GM21381 (cell line): Measurements from ENCODE around the gene LPP.

Experiments
- ATAC-seq: cut with Tn5 transposase; IDR thresholded peaks from one replicate; pipeline ENCODE4 v1.9.1; 2021; ENCODE audit warnings: mild to moderate bottlenecking, moderate library complexity; ENCODE audit not compliant: unreplicated experiment

Gene LPP

DNA sequence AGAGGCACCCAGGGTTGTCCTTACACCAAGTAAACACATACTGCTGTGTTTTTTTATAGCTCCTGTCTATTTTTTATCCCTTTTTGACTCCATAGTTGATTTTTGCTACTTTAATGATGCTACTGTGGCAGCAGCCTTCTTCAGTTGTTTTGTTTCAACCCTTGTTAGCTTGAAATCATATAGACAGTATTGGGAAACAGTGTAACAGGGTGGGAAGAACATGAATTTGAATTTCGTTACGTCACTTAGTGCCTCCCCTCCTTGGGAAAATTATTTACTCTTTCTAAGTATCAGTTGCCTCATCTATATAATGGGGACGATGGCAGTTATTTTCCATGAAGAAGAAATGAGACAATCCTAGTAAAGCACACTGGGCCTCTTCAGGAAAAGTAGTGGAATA is 608.0 kb downstream of the LPP start:
- ATAC-seq: no peak

DNA sequence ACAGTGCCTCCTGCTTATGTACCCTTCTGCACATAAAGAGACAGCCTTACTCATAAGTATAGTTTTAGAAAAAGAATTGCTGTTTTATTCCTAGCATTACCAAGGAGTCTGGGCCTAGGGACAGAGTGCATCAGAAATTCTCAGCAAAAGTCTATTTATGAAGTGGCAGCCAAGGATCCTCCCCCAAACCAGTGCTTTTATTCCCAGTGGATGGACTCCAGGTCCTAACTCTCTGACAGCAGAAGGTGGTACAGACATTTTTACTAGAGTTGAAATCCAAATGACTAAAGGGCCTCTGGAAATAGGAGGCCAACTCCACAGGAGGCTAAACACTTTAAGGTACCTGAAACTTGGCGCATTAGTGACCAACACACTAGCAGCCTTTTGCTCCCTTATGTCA is 610.7 kb downstream of the LPP start:
- ATAC-seq: no peak

DNA sequence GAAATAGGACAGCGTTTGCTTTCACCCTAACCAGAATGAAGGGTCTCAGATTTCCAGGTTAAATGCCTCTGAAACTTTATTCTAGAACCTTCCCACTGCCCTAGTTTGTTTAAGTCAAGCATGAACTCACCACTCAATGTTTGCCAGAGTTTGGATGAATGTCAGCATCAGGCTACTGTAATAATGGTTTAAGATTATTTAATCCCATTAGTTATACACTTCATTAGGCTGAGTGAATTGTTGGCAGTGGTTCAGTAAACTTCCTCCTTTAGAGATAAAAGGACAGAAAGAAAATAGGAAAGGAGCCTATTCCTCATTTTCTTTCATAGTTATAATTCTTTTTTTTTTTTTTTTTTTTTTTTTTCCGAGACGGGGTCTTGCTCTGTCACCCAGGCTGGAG is 615.9 kb downstream of the LPP start:
- ATAC-seq: no peak

DNA sequence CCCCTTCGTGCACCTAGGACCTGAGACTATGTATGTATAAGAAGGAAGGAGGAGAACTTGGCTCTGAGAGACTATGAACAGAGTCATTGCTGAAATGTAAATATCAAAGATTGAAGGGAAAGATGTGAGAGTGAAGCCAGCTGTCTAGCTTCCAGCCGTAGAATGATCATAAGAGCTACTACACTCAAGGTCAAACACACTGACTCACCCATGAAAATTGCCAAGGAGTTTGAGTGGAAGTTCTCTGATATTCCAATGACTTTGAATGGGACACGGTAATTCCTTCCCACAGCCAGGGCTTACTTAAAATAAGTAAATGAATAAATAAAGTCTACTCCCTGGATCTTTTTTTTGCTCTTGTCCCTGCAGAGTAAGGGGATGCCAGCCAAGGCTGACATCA is 618.9 kb downstream of the LPP start:
- no peak for ATAC-seq

DNA sequence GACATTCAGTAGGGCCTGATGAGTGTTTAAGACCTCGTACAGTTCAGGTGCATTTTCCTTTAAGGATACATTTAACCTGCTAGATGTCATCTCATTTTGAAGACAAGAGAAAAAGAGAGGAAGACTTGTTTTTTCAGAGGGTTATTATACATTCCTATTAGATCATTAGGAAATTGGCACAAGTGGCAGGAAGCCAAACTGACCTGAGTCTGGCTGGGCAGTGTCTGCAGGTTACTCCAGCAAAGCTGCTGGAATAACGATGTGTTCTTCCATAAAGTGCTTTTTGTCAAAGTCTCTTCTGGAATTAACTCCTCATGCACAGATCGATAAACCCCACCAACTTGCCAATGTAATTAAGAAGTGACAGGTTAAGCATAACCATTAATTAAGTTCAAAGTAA is 621.5 kb downstream of the LPP start:
- ATAC-seq: no peak

DNA sequence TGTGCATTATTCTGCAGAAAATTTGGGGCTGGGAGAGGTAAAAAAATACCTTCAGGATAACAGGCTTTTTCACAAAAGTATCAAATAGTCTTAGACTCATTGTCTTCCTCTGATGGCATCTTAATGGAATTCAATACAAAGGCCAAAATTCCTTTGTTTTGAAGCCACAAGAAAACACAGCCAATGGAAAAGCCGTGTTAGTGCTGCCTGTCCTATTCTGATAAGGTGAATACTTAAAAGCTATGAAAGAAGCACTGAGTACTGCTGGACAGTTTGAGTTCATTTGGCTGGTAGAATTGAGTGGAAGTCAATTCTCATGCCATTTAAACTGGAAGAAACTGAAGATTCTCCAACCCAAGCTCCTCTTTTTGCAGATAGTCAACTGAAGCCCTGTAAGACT is 622.5 kb downstream of the LPP start:
- ATAC-seq: no peak

DNA sequence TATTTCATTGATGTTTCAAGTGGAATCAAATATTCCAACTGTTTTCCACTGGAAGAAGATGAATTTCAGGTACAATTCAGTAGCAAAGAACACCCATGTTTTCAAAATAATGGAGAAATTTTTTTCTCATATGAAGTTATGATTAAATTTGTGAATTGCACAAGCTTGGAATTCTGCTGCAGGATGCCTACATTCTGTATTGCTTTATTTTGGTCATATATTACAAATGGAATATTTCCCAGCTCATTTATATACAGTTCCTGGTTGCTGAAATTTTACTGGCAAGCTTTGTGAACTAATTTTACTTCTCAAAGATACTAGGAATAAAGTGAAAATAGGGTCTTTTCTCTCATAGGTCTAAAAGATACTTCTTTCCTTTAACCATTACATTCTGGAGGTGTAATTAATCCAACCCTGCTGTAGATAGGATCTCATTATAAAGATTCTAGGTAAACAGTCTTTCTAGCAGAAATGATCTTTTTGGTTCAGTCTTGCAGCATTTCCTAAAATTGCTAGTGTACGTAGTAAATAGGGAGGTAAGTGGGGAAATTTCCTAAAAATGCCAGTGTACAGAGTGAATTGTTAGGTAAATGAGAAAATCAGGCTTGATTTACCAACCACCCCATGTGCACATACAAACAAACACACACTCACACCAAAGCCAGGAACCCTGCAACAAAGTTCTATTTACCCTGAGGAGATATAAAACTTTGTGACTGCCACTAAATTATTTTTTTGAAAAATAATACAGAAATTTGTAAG is 624.3 kb downstream of the LPP start:
- ATAC-seq: no peak

DNA sequence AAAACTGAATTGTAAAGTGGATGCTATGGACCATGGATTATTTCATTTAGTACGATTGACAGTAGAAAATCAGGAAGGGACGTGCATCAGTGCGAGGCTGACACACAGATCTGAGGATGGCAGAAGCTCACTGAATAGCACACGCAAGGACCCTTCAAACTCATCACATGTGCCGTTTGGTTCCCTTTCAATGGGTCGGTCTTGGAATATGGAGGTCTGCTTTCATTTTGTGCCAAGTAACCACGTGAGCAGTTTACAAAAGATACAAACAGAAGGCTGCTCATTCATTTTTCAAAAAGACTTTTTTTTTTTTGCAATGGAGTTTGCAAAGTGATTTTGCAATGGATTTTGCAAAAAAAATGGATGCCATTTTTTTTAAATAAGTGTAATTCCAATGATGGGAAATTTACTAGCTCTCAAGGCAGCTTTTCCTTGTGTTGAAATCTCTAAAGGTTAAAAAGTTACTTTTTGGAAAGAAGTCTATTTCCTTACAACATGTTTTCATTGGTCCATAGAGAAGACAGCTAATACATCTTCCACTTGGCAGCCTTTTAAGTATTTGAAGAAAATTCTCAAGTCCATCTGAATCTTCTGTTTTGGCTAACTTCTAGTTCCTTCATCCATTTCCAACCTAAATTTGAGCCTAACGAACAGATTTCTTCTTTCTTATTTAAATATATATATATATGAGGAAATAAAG is 625.5 kb downstream of the LPP start:
- no peak for ATAC-seq

DNA sequence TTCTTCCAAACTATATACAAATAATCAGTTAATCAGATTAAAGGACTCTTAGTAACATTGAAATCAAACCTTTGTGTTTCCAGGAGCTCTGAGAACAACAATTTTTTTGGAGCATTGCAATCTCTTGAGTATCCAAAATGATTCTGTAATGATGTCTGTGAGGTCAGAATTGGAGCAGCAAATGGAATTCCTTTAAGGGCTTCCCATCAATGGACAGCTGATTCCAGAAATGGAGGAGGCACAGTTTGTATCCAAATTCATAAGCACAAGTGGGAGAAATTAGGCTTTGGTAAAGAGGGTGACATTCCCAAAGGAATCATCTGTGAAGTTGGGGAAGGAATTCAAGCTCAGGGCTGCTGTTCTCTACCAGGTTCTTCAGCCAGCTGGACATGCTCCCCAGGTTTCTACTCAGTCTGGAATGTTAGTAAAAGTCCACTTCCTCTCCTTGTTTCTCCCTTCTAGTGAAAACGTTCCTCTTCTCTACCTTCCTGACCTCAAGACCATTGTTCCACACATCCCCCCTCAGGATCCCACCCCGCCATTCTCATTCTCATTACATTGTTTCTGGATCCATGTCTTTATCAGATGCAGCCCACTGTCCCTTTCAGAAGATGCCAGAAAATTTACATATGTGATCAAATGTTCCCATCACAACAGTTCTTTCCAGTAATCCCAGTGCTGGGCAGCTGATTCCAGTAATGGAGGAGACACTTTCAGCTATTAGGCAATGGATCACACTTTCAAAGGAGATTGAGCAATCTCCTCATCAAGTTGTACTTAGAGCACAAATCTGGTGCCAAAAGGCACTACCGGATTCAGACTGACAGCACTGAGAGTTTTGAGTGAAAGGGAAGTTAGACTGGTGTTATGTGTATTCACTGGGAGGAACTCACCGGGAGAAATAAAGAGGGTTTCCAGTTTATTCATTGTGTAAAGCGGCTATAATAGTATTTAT is 626.5 kb downstream of the LPP start:
- no peak for ATAC-seq

DNA sequence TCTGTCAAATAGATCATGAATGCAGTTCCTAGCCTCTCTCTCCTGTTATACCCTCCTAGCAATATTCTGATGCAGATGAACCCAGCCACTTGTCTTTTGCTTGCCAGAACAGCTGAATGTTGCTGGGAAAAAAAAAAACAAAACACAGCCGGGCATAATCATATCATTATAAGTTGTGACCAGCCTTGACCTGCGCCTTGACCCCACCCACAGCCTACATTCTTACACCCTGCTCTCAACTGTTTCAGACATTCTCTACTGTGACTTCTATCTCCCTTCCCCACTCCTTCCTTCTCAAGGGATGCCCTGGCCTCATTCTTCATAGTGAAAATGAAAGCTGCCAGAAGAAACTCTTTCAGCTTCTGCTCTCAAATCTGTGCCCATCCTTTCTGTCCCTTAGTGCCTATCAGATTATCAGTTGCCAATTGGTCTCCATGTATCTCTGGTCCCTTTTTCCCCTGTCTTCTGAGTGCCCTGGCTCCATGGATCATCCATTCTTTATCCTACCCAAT is 628.7 kb downstream of the LPP start:
- no peak for ATAC-seq

DNA sequence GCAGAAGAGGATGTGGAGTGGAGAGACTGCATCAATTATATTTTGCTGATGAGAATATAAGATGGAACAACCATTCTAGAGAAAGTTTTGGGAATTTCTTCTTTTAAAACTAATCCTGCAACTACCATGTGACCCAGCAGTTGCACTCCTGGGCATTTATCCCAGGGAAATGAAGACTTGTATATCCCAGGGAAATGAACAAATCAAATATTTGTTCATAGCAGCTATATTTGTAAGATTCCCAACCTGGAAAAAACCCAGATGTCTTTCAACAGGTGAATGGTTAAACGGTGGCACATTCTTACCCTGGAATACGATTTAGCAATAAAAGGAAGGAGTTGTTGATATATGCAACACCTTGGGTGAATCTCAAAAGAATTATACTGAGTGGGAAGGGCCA is 632.5 kb downstream of the LPP start:
- ATAC-seq: no peak

DNA sequence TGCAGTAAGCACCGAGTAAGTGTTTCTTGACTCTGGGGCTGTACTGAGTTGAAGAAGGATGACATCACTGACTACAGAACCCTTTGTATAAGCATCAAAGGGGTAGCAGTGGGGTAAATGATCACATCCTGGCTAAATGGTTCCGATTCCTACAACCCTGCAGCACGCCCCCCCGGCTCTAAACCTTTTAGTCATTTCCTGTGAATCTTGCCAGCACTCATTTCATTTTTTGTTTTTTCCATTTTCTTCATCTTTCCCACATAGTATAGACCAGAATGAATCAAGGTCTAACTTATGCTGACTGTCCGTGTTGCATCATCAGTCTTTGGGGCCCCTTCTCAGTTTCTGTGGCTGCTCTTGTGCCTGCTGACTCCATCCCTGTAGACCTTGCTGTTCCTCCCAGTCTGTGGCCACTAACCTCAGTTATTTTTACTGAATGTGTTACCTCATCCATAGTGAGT is 634.7 kb downstream of the LPP start:
- no peak for ATAC-seq

DNA sequence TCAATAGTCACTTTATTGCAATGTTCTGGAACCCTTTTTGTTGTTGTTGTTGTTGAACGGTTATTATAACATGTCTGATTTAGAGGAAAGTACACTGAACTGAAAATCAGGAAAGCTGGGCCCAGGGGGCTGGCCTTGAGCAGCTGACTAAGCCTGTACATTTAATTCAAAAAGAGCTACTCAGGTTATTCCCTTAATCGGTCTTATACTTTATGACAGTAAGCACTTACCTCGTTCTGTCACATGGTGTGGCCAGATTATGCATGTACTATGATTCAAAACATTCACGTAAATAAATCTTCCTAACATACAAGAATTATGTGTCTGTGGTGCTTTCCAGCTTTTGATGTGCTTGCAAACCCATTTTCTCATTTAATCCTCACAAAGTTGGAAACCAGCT is 635.3 kb downstream of the LPP start:
- ATAC-seq: no peak

DNA sequence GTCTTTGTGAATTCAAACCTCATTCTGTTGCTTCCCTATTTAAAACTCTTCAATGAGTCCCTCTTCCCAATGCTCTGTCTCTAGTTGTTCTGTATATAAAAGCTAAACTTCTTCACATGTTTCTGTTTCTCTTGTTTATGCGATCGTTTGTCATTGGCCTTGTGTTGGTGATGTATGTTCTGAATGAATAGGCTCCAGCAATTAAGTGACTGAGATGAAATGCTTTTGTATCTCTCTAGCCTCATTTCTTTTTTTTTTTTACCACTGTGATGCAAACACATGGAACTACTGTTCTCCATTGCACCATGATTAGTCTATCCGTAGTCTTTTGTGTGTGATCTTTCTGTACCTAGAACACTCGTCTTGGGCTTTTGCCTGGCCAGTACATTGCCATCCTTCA is 637.4 kb downstream of the LPP start:
- no peak for ATAC-seq

DNA sequence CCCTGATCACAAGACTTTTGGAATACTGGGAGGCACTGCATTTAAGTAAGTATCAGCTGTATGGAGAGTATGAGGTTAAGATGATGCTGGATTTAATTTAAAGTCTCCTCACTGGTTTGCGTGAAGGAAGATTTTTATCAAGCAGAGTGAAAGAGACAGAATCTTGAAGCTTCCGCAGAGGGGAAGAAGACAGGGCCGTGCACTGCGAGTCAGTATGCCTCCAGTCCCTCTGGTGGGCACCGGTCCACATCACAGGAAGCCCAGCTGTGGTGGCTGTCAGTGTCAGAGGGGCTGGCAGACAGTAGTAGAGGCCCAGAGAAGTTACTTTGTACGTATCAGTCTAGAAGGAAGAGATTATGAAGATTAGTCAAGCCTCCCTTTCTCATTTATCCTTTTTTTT is 638.8 kb downstream of the LPP start:
- no peak for ATAC-seq

DNA sequence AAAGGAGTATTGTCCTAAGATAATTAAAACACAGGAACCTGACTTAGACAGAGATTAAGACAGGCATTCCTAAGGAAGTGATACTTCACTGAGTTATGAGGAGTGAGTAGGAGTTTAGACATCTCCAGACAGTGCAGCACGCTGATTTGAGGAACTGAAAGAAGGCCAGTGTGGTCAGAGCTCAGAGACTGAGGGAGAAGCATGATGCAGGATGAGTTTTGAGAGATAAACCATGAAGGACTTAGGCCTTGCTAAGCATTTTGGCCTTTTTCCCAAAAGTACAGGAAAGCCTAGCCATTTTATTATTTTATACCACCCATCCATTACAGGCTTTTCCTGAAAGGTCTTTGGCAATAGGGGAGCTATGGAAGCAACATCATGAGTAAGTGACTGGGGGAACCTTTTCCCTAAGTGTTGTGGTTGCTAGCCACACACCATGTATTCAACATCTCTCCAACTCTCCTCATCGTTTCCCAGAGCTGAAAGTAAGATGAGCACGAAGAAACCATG is 642.2 kb downstream of the LPP start:
- no peak for ATAC-seq

DNA sequence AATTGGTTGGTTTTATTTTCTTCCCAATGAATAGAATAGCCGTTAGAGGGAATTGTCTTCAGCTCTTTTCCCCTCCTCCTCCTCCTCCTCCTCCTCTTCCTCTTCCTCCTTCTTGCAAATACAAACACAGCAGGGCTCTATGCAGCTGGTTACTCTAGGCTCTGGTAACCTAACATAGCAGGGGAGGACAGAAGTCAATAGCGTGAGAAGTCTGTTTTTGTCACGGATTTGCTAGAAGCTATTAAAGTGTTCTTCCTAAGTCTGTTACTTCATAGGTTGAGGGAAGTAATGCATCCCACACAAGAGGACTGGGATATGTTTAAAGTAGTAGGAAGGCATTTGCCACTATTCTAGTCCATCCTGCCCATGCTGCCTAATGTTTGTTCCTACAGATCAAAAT is 643.1 kb downstream of the LPP start:
- ATAC-seq: no peak

DNA sequence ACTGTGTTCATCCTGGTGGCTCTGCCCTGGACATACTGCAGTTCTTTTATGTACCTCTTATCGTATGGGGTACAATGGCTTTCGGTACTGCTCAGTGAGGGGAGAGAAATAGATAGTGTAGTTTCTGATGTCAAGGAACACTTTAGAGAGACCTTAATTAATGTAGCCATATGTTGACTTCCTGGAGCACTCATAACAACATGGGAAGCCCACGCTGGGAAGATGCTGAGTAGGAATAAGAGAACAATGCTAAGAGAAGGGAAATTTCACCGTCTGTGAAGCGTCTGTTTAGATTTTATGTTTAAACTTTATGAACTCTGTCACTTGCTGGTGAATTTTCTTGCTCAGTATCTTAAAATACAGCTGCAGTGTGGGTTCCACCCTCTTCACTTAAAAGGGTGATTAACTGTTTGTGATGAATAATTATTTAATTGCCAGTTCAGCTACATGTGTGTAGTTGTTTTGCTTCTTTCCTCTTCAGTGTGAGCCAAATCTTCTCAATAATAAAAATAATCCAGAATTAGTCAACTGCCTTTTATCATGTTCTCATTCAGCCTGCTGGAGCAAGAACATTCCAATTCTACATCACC is 644.7 kb downstream of the LPP start:
- no peak for ATAC-seq

DNA sequence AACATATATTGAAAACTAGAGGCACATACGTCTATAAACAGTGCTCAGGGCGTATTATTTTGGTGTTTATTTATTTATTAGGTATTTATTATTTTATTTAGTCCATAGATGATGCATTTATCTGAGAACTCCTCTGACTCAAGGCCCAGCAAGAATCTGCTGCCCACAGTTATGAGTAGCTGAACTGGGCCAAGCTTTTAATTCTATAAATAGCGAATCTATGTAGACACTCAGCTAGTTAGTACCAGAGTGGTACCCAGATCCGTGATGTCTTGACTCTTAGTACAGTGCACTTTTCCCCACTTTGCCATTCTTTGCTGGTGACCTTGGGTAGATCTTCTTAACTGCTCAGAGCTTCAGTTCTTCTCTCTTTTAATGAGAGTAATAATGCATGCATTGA is 647.4 kb downstream of the LPP start:
- ATAC-seq: no peak

DNA sequence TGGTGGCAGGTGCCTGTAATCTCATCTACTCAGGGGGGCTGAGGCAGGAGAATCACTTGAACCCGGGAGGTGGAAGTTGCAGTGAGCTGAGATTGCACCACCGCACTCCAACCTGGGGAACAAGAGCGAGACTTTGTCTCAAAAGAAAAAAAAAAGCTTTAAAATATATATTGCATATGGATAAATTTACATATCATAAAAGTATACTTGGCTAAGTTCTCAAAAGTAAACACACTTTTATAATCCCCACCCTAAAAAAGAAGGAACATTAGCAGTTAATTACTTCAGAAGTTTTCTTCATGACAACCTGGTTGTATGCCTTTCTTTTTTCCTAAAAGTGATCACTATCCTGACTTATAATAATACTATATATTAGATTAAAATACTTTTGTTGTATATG is 648.7 kb downstream of the LPP start:
- no peak for ATAC-seq

DNA sequence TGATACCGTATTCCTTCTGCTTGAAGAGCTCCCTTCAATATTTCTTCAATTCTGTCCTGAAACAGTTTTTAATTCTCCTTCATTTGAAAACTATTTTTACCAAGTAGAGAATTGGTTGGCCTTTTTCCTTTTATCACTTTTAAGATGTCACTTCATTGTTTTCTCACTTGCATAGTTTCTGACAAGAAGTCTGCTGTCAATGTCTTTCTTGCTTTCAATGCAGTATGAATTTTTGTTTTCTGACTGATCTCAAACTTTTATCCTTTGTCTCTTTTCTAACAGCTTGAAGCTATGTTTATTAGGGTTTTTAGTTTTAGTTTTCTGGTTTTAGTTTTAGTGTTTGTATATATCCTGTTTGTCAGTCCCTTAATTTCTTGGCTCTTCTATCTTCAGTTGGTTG is 653.0 kb downstream of the LPP start:
- ATAC-seq: no peak
